NOMO-1 treated with DMSO at 0.1 percent for 48 hours (cell line): ENCODE measurements around the gene G3BP2.
A peak's percentile ranks its signal among the peaks of the same experiment; 100 is the strongest.

Source experiments
- DNase-seq: peaks from one replicate; lab custom pipeline; 2025; ENCODE audit not compliant: unreplicated experiment; lab: John Stamatoyannopoulos, UW

The G3BP2 gene

DNA sequence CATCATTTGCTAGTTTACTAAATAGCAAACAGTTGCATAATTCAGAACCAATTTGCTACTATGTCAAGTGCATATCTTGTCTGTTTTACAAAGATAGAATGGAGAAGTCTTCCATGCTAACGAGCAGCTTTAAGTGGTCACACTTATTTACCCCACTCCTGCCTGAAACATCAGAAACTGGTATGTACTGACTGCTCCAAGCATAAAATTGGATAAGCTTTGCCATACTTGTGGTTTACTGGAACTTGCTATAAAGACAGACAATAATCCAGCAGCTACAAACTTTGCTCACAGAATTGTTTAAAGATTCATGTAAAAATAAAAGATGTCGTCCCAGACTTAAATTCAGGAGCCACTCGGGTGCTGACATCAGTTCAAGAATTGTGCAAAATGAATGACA lies 29.6 kb downstream of the G3BP2 start:
- no peak for DNase-seq

DNA sequence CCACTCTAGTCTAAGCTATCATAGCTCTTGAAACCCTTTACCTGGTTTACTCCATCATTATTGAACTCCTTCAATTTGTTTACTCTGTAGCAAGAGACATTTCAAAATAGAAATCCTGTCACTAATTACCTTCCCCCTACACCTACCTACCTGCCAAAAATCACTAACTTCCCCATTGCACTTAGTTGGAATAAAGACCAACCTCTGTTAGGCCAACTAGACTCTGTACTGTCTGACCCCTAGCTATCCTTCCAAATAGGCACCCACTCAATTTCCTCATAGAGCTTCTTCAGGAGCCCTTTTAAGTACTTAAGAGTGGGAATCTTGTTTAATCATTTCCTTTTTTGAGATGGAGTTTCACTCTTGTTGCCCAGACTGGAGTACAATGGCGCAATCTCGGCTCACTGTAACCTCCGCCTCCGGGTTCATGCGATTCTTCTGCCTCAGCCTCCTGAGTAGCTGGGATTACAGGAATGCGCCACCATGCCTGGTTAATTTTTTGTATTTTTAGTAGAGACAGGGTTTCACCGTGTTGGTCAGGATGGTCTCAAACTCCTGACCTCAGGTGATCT lies 34.0 kb downstream of the G3BP2 start:
- no peak for DNase-seq

DNA sequence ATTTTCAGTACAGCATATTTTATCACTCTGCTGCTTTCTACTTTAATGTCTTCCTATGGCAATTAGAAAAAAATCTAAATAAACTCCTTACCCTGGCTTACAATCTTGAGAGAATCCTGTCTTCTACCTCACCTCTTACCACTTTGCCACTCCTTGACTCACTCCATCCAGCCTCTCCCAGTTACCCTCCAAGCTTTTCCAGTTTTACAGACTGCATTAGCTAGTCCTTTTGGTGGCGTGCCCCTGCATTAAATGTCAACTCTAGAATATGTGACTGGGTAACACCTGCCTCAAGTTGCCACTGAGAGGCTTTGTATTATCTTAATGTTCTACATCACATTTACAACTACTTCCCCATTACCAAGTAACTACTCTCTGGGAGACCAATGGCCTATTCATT lies 35.4 kb downstream of the G3BP2 start:
- no peak for DNase-seq

DNA sequence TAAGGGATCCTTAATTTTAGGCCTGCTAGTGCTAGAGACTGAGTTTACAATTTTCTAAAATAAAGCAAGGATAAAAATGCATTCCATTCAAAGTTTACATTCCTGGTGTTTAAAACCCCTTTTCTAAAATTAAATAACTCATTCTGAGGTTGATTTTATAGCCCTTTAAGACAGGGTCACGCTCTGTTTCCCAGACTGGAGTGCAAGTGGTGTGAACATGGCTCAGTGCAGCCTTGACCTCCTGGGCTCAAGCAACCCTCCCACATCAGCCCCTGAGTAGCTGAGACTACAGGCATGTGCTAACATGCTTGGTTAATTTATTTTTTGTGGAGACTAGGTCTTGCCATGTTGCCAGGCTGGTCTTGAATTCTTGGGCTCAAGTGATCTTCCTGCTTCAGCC lies 36.0 kb downstream of the G3BP2 start:
- no peak for DNase-seq

DNA sequence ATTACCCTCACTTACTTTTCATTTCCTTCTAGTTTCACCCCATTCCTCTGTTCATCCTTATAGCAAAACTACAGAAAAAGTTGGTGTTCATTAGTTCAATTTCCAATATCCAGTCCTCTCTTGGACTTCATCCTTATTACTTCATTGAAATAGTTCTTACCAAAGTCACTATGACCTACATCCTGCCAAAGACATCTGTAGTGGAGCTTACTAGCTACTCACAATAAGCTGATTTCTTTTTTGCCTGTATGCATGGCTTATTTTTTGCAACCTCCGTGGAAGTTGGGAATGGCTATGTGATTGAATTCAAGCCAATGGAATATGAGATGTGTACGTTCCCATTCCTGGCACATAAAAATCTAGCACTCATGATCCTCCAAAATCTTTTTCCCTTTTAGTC lies 38.3 kb downstream of the G3BP2 start:
- no peak for DNase-seq

DNA sequence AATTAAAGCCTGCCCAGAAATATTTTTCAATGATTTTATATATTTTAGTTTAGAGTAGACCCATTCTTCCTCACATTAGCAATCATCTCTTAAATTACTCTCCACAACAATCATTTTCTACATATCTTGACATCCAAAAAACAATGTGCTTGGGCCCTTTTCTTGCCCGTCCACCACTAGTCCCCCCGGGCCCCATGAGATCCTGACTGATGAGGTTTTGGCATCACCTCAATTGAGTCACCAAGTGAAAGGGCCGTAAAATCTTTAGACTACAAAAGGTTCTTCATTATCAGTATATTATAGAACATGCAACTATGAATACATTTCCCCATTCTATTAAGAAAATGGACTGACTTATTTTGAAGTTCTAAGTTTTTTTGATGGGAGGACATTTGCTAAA lies 38.9 kb downstream of the G3BP2 start:
- DNase-seq: no peak

DNA sequence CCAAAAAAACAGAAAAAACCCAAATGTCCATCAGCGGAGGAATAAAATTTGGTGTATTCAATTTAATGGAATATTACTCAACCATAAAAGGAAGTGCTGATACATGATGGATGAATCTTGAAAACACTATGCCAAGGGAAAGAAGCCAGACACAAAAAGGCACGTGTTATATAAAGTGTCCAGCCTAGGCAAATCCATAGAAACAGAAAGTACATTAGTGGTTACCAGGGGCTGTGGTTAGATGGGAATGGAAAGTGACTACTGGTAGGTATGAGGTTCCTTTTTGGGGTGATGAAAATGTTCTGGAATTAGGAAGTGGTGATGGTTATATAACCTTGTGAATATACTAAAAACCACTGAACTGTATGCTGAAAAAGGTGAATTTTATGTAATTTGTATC lies 39.4 kb downstream of the G3BP2 start:
- DNase-seq: peak; percentile 34

DNA sequence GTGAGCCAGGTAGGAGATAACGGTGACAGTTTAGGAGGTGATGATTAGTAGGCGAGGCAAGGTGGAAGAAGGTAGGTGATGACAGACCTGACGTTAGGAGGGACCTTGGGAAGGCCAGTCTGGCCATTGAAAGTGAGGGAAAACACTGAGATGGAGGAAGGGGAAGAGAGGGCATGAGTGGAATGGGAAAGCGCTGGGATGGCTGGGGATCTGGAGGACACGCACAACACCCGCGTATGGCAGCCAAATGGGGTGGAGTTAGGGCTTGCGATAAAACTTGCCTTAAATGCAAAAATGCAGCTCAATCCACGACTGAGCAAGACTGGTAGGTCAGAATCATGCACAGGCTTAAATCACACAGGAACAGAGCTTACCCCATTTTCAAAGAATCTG lies 42.3 kb downstream of the G3BP2 start:
- DNase-seq: no peak

DNA sequence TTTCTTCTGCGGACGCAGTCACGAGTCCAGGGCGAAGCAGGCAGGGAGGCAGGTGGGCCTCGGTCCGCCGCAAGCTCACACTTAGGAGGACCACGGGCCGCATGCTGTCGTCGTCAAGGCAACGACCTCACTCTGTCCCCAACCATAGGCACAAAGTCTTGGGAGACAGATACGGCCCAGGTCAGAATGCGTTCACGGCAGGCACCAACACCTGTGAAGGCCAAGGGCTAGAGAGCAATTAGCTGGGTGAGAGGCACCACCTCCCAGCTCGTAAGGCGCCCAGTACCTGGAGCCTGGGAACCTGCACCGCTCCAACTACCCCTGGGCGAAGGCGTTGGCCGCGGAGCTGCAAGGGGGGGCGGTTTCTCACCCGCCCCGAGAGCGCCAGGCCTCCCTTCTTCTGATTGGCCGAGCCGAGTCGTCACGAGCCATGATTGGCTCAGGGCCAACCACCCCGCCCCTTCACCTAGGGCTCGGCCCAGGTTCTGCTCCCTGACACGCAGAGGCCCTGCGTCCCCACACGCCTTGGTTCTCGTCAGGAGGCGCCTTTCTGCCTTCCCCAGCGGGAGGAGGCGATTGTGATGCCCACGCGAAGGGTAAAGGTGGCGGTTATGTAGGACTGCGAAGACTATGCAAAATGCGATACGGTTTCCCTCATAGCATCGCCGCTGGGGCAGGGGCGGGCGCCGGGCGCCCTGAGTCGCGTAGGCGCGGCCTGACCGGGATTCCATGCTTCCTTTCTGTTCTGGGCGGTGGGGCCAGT lies 42.9 kb downstream of the G3BP2 start, which contains the start of gene CDKL2:
Gene CDKL2, minus strand, starts transcription at position 355 of the 763 bp plus-strand sequence. CDS start 4,540 bp downstream, outside the sequence.
- DNase-seq: peak; percentile 66

DNA sequence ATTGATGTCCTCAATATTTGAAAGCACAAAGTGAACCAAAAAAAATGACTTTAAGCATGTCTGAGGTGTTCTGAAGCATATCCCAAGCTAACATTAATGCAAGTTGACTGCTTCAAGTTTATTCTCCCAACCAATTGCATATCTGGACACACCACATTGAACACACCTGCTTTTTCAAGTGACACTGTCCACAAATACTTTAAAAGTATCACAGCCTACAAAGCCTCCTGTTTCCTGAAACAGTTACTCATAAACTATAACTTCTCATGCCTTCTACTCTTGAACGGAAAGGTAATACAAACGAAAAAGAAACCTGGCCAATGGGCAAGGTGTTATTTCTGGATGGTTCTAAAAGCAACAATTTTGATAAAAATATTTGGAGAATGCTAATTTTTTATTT lies 44.0 kb downstream of the G3BP2 start:
- DNase-seq: no peak

DNA sequence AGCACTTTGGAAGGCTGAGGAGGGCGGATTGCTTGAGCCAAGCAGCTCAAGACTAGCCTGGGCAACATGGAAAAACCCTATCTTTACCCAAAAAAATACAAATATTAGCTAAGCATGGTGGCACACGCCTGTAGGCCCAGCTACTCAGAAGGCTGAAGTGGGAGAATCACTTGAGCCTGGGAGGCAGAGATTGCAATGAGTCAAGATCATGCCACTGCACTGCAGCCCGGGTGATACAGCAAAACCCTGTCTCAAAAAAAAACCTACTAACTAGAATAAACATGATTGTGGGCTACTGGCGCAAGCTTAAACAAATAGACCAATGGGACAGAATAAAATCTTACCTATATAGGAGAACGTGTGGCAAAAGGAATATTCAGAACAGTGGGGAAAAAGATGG lies 50.2 kb downstream of the G3BP2 start:
- no peak for DNase-seq

DNA sequence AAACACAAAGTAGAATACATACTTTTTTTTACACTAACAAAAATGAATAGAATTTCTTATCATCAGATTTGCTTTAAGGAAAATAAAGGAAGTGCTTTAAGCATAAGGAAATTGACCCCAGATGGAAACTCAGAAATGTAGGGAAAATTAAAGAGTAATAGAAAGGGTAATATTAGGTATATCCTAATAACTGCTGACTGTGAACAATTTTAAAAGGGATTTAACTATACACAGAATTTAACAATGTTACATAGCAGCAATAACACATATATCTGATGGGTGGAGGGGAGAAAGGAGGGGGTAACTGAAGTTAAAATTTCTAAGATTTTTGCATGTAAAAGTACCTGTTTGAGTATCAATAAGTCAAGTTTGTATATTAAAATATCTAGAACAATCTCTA lies 51.5 kb downstream of the G3BP2 start:
- DNase-seq: no peak

DNA sequence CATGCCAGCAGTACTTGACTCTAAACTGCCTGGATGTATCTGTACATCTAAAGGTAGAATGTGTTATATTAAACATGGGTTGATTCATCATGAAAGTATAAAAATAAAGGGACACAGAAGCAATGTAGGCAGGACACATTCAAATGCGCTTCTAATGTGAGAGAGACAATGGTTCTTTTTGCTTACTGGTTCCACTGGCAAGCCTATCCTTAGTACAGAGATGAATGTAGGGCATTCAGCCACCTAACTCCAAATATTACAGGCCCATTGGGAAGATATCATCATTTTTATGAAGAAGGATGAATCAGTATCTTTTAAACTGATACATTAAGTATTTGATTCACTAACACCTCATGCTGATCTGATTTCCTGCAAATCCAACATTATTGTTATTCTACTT lies 60.9 kb downstream of the G3BP2 start:
- no peak for DNase-seq

DNA sequence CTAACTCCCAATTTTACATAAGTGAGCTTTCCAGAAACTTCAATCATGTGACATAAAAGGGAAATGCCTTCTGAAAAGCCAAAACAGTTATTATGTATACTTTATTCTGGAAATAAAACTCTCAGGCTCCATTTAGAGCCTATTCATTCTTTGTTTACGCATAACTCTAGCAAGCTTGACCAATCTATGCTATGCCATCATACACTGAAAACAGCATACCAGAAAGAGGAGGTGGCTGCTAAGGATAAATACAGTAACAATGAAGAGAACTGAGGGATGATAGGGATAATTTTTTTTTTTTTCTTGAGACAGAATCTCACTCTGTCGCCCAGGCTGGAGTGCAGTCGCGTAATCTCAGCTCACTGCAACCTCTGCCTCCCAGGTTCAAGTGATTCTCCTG lies 67.3 kb downstream of the G3BP2 start:
- no peak for DNase-seq

DNA sequence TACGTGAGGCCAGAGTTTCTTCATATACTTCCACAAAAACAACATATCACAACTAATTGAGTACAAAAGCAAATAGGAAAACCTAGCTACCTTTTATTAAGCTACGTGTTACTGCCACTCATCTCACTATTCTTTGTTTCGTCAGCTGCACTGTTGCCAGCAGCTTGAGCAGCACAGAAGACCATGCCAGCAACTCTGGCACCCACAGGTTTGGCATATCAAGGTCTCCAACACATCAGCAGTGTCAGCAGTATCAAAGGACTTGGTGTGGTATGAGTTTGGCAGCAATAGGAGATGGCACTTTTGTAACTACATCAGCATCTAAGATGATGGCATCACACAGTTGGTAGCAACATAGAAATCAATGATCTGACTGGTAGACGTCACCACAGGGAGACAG lies 73.6 kb downstream of the G3BP2 start:
- DNase-seq: no peak

DNA sequence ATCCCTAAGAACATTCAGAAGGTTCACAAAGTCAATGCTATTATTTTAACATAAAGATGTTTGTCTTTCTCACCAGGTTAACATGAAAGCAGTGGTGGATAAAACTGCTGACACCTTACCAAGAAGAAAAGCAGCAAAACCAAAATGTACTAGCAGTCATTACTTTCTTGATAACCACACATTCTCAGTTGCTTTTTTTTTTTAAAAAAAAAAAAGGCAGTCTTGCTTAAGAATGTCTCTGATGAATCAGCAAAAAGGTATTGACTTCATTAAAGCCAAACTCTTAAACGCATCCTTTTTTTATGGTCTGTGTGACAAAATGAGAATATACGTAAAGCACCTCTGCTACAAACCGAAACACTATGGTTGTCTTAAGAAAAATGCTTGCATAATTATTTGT lies 74.8 kb downstream of the G3BP2 start:
- DNase-seq: peak; percentile 67

DNA sequence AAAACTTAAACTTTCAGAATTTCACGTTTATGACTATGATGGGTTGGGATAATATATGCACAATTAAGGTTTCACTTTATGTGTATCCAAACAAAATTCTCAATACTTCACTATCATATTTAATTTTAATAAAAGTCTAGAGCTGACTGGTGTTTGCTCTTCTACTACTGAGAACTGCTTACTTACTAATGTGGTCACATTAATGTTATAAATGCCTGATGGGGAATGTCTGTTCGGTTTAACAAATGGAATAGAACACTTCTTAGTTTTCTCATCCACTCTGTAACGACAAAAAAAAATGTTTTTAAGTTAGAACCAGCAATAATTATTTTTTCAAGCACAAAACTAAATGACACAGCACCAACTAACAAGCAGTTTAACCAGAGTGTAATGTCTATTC lies 77.2 kb downstream of the G3BP2 start:
- DNase-seq: no peak

DNA sequence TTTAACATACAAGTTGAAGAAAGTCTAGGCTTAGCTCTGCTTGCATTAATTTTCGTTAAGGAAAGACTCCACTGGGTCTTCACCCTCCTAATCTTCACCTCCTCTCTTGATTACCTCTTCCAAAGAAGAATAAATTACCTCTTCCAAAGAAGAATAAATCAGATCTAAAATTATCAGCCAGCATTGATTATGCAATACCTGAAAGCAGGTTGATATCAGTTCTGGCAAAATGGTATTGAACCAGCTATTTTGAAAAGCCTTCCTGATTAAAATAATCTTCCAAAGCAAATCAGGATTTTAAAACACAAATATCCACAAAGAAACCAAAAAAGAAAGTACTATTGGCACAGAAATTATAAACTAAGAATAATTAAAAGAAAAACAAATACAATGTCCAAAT lies 79.8 kb downstream of the G3BP2 start:
- no peak for DNase-seq
